ENCODE data around the gene MISP.

The MISP gene

GRCh38 chr19:799076-799881, 48.4 kb downstream of the MISP start:
- H3K9me3 ChIP-seq (ENCODE audit: control insufficient read depth in 2 of 2, low read length in 2 of 2) = no peaks in the 10 kb centered on the region

GRCh38 chr19:800360-801029, 49.6 kb downstream of the MISP start:
- H3K4me3 ChIP-seq (ENCODE audit: low read length in 2 of 2) = peak overlapping the region; percentile 33 to 64
- peak overlapping the region; percentile 40 to 60 for H3K9ac ChIP-seq (ENCODE audit: low read length in 2 of 2)
- H3K27ac ChIP-seq (ENCODE audit: low read length) = peak overlapping the region; percentile 81
- no peaks in the 10 kb centered on the region for H3K27me3 ChIP-seq (ENCODE audit: control insufficient read depth in 1 of 2, insufficient read depth in 2 of 2, low read length in 2 of 2)
- H3K4me1 ChIP-seq (ENCODE audit: control insufficient read depth, insufficient read depth, low read length) = peaks cover 69% of the 10 kb centered on the region
- peaks cover 17% of the 10 kb centered on the region in 2 donors for H3K36me3 ChIP-seq (ENCODE audit: control insufficient read depth in 2 of 2, insufficient read depth in 2 of 2, low read length in 2 of 2)
- H3K9me3 ChIP-seq (ENCODE audit: control insufficient read depth in 2 of 2, low read length in 2 of 2) = no peaks in the 10 kb centered on the region

More at GRCh38 chr19:799076-799881, 48.4 kb downstream of the MISP start:
- Histone ChIP-seq H3K4me3 (ENCODE audit: low read length in 2 of 2) (peak overlapping the region; percentile 81 to 82), H3K9ac (ENCODE audit: low read length in 2 of 2) (peak overlapping the region; percentile 42 to 68), H3K4me1 (ENCODE audit: control insufficient read depth, insufficient read depth, low read length) (peaks cover 70% of the 10 kb centered on the region), H3K27me3 (ENCODE audit: control insufficient read depth in 1 of 2, insufficient read depth in 2 of 2, low read length in 2 of 2) (no peaks in the 10 kb centered on the region), H3K27ac (ENCODE audit: low read length) (peak overlapping the region; percentile 58), H3K36me3 (ENCODE audit: control insufficient read depth in 2 of 2, insufficient read depth in 2 of 2, low read length in 2 of 2) (peaks cover 6 to 8% of the 10 kb centered on the region in 2 donors)

- H3K27ac ChIP-seq (ENCODE audit: low read length) = peak overlapping the region; percentile 81
- H3K4me1 ChIP-seq (ENCODE audit: control insufficient read depth, insufficient read depth, low read length) = peaks cover 63% of the 10 kb centered on the region
- peaks cover 19 to 20% of the 10 kb centered on the region in 2 donors for H3K36me3 ChIP-seq (ENCODE audit: control insufficient read depth in 2 of 2, insufficient read depth in 2 of 2, low read length in 2 of 2)
These were observed 50.3 kb downstream of the MISP start for GRCh38 chr19:801030-801860.

GRCh38 chr19:801861-802497, 51.1 kb downstream of the MISP start:
- Histone ChIP-seq H3K9me3 (ENCODE audit: control insufficient read depth in 2 of 2, low read length in 2 of 2) (no peaks in the 10 kb centered on the region), H3K4me3 (ENCODE audit: low read length in 2 of 2) (peak overlapping the region; percentile 25 to 64), H3K27me3 (ENCODE audit: control insufficient read depth in 1 of 2, insufficient read depth in 2 of 2, low read length in 2 of 2) (no peaks in the 10 kb centered on the region), H3K4me1 (ENCODE audit: control insufficient read depth, insufficient read depth, low read length) (peaks cover 58% of the 10 kb centered on the region), H3K36me3 (ENCODE audit: control insufficient read depth in 2 of 2, insufficient read depth in 2 of 2, low read length in 2 of 2) (peaks cover 25 to 27% of the 10 kb centered on the region in 2 donors), H3K9ac (ENCODE audit: low read length in 2 of 2) (peak overlapping the region; percentile 36 to 54), H3K27ac (ENCODE audit: low read length) (peak overlapping the region; percentile 81)

More at GRCh38 chr19:801030-801860, 50.3 kb downstream of the MISP start:
- Histone ChIP-seq H3K9ac (ENCODE audit: low read length in 2 of 2) (peak overlapping the region; percentile 36 to 54), H3K9me3 (ENCODE audit: control insufficient read depth in 2 of 2, low read length in 2 of 2) (no peaks in the 10 kb centered on the region), H3K27me3 (ENCODE audit: control insufficient read depth in 1 of 2, insufficient read depth in 2 of 2, low read length in 2 of 2) (no peaks in the 10 kb centered on the region), H3K4me3 (ENCODE audit: low read length in 2 of 2) (peak overlapping the region; percentile 33 to 64)

GRCh38 chr19:802498-803098, 51.7 kb downstream of the MISP start:
- Histone ChIP-seq H3K9me3 (ENCODE audit: control insufficient read depth in 2 of 2, low read length in 2 of 2) (no peaks in the 10 kb centered on the region), H3K36me3 (ENCODE audit: control insufficient read depth in 2 of 2, insufficient read depth in 2 of 2, low read length in 2 of 2) (peaks cover 31 to 32% of the 10 kb centered on the region in 2 donors), H3K4me3 (ENCODE audit: low read length in 2 of 2) (peak overlapping the region; percentile 35 to 64), H3K4me1 (ENCODE audit: control insufficient read depth, insufficient read depth, low read length) (peaks cover 58% of the 10 kb centered on the region), H3K27me3 (ENCODE audit: control insufficient read depth in 1 of 2, insufficient read depth in 2 of 2, low read length in 2 of 2) (no peaks in the 10 kb centered on the region), H3K9ac (ENCODE audit: low read length in 2 of 2) (peak overlapping the region in 1 of 2 donors; percentile 41), H3K27ac (ENCODE audit: low read length) (peak overlapping the region; percentile 81)

- Histone ChIP-seq H3K36me3 (ENCODE audit: control insufficient read depth in 2 of 2, insufficient read depth in 2 of 2, low read length in 2 of 2) (peaks cover 35 to 36% of the 10 kb centered on the region in 2 donors), H3K9me3 (ENCODE audit: control insufficient read depth in 2 of 2, low read length in 2 of 2) (no peaks in the 10 kb centered on the region), H3K9ac (ENCODE audit: low read length in 2 of 2) (peak overlapping the region in 1 of 2 donors; percentile 41), H3K27ac (ENCODE audit: low read length) (peak overlapping the region; percentile 81), H3K27me3 (ENCODE audit: control insufficient read depth in 1 of 2, insufficient read depth in 2 of 2, low read length in 2 of 2) (no peaks in the 10 kb centered on the region), H3K4me3 (ENCODE audit: low read length in 2 of 2) (peak overlapping the region in 1 of 2 donors; percentile 64), H3K4me1 (ENCODE audit: control insufficient read depth, insufficient read depth, low read length) (peaks cover 58% of the 10 kb centered on the region)
These were observed 52.2 kb downstream of the MISP start for GRCh38 chr19:803099-803561.

- Histone ChIP-seq H3K27me3 (ENCODE audit: control insufficient read depth in 1 of 2, insufficient read depth in 2 of 2, low read length in 2 of 2) (no peaks in the 10 kb centered on the region), H3K4me3 (ENCODE audit: low read length in 2 of 2) (no peak overlapping the region), H3K36me3 (ENCODE audit: control insufficient read depth in 2 of 2, insufficient read depth in 2 of 2, low read length in 2 of 2) (peaks cover 35 to 38% of the 10 kb centered on the region in 2 donors), H3K27ac (ENCODE audit: low read length) (no peak overlapping the region), H3K4me1 (ENCODE audit: control insufficient read depth, insufficient read depth, low read length) (peaks cover 52% of the 10 kb centered on the region), H3K9ac (ENCODE audit: low read length in 2 of 2) (no peak overlapping the region), H3K9me3 (ENCODE audit: control insufficient read depth in 2 of 2, low read length in 2 of 2) (no peaks in the 10 kb centered on the region)
These were observed 52.9 kb downstream of the MISP start for GRCh38 chr19:803686-804418.

GRCh38 chr19:804419-805165, 53.7 kb downstream of the MISP start:
- H3K27me3 ChIP-seq (ENCODE audit: control insufficient read depth in 1 of 2, insufficient read depth in 2 of 2, low read length in 2 of 2) = no peaks in the 10 kb centered on the region
- H3K27ac ChIP-seq (ENCODE audit: low read length) = no peak overlapping the region
- no peak overlapping the region for H3K4me3 ChIP-seq (ENCODE audit: low read length in 2 of 2)
- H3K4me1 ChIP-seq (ENCODE audit: control insufficient read depth, insufficient read depth, low read length) = peaks cover 45% of the 10 kb centered on the region
- no peaks in the 10 kb centered on the region for H3K9me3 ChIP-seq (ENCODE audit: control insufficient read depth in 2 of 2, low read length in 2 of 2)
- H3K36me3 ChIP-seq (ENCODE audit: control insufficient read depth in 2 of 2, insufficient read depth in 2 of 2, low read length in 2 of 2) = peaks cover 35 to 45% of the 10 kb centered on the region in 2 donors
- no peak overlapping the region for H3K9ac ChIP-seq (ENCODE audit: low read length in 2 of 2)

- Histone ChIP-seq H3K4me1 (ENCODE audit: control insufficient read depth, insufficient read depth, low read length) (peaks cover 41% of the 10 kb centered on the region), H3K9me3 (ENCODE audit: control insufficient read depth in 2 of 2, low read length in 2 of 2) (no peaks in the 10 kb centered on the region), H3K27ac (ENCODE audit: low read length) (no peak overlapping the region), H3K9ac (ENCODE audit: low read length in 2 of 2) (no peak overlapping the region), H3K4me3 (ENCODE audit: low read length in 2 of 2) (no peak overlapping the region), H3K27me3 (ENCODE audit: control insufficient read depth in 1 of 2, insufficient read depth in 2 of 2, low read length in 2 of 2) (no peaks in the 10 kb centered on the region), H3K36me3 (ENCODE audit: control insufficient read depth in 2 of 2, insufficient read depth in 2 of 2, low read length in 2 of 2) (peaks cover 36 to 47% of the 10 kb centered on the region in 2 donors)
These were observed 54.2 kb downstream of the MISP start for GRCh38 chr19:805166-805551.
